Testis (tissue), 2 donors: Measurements from ENCODE around the gene RXRA.

ENCODE experiments used
- POLR2A ChIP-seq: fragments of 450-650 bp; IDR thresholded peaks from one replicate; pipeline ENCODE4 v1.6.1; 2017; ENCODE audit warnings: antibody characterized with exemption, mild to moderate bottlenecking, moderate library complexity
- TF ChIP-seq, protein P1 (sequence below), 3 experiments: fragments of 450-650 bp in 2 of 3; fragments of 200-600 bp in 1 of 3; sonication (generic) in 1 of 3; IDR thresholded peaks; one replicate each; pipeline ENCODE4 v1.5.1; 2016 to 2019; ENCODE audit warnings: antibody characterized with exemption in 3 of 3, mild to moderate bottlenecking in 2 of 3, moderate library complexity in 1 of 3

DNA sequence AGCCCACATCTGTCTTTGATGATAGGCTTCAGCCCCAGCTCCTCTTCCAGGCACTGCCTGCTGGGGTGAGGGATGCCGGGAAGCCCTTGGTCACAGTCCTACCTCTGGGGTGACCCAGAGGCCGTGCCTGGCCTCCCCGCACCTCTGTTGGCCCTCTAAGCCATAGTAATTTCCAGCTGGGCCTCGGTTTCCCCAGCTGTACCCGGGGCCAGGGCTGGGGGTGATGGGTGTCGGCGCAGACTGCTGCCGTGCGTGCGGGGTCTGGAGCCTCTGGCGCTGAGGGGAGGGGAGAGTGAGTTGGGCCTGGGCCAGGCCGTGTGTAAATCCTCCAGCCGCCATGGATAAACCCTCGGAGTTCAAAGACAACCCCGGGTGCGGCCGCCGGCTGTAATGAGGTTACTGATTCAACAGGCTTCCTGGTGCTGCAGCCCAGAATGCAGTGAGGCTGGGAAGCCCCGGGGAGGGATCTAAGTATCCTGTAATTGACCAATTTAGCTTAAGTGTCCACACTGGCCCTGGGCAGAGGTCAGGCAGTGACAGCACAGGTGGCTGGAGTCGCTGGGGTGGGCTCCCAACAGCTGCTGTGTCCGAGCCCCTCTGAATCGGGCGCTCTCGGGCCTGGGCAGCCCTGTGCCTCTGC lies 7.1 kb downstream of the RXRA start:
- TF ChIP-seq, protein P1, sequence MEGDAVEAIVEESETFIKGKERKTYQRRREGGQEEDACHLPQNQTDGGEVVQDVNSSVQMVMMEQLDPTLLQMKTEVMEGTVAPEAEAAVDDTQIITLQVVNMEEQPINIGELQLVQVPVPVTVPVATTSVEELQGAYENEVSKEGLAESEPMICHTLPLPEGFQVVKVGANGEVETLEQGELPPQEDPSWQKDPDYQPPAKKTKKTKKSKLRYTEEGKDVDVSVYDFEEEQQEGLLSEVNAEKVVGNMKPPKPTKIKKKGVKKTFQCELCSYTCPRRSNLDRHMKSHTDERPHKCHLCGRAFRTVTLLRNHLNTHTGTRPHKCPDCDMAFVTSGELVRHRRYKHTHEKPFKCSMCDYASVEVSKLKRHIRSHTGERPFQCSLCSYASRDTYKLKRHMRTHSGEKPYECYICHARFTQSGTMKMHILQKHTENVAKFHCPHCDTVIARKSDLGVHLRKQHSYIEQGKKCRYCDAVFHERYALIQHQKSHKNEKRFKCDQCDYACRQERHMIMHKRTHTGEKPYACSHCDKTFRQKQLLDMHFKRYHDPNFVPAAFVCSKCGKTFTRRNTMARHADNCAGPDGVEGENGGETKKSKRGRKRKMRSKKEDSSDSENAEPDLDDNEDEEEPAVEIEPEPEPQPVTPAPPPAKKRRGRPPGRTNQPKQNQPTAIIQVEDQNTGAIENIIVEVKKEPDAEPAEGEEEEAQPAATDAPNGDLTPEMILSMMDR (IDR thresholded peaks at IDR 0.05), result no peak
- no peak for TF ChIP-seq POLR2A
